ENCODE data around the gene AFTPH.
"Not testable (repeated sequence)": the region's sequence is repeated elsewhere in the genome, so short reads cannot be mapped to it uniquely, and the experiment has no call there.

Gene AFTPH

DNA sequence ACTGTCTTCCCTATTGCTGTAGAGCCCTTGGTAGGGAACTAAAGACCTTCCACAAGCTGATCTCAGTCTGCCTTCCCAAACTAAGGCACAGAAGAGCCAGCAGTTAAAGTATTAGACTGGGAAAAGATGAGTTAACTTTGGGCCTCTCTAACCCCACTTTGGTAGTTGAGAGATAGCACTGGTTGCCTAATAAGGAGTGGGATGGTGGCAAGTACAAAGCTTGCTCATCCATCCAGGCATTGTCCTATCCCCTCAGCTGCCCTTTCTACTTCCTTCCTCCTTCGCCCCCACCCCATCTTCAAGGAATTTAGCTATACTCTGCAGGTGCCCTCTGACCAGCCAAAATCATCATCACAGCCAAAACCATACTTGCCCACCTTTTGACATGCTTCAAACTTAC, 22.2 kb upstream of the AFTPH start:
- DNase-seq = no peak

DNA sequence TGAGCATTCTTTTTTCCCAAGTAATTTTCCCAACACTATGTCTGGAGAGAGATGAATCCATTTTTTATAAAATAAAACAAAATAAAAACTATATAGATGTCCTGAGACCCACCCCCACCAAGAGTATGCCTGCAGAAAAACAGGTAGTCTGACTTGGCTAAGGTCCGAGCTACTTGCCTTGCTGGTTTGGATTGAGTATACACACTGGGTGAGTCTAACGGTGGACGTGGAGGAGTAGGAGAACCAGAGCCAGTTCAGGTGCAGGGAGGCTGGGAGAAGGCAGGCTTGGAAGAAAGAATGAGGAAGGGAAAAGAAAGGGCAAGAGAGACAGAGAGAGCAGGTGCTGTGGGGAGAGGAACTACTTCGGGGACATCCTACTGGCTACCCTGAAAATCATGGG, 21.3 kb upstream of the AFTPH start:
- DNase-seq = no peak

DNA sequence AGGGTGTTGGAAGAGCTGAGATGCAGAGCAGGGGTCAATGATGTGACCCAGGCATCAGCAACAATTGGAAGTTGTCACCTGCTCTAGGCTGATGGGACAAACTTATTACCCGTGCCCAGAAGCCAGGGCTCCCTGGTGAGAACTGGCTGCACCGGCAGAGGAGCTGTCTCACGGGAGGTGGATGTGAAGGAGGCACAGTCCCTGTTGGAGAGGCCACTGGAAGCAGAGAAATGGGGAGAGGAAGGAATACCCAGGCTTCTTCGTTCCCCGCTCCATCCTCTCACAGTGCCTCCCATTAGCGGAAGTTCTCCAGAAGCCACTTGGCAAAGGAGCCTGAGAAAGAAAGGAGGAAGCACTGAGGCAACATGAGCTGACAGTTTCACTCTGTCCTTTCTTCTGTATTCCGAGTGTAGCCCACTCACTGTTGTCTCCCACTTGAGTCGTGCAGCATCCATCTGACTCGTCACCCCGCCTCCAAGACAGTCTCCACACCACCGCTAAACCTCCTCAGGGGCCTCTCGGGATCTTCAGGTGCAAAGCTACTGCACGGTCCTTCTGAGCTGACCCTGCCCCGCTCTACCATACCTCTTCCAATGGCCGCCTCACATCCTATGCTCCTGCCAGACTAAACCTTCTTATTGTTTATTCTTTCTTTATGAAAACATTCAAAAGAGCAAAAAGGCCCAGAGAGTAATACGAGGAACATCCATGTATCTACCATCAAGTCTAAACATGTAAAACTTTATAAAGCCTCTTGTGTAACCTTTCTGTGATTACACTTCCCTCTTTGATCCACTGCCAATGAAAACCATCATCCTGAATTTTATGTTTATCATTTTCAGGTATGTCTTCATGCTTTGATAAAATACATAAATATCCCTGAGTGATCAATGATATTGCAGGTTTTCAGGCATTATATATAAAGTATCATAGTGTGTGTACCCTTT, 19.1 kb upstream of the AFTPH start:
- DNase-seq = no peak

DNA sequence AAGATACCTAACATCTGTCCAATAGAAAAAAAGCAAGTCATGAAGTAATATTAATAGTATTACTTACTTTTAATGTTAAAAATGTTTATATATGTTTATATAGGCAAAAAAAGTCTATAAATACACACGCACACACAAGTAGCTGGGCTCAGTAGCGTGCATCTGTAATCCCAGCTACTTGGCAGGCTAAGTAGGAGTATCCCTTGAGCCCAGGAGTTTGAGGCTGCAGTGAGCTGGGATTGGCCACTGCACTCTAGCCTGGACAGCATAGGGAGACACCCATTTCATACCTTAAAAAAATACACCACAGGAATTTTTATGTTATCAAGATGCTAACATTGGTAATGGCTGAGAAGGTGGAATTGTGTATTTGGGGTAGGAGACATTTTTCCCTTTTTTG, 17.4 kb upstream of the AFTPH start:
- no peak for DNase-seq

DNA sequence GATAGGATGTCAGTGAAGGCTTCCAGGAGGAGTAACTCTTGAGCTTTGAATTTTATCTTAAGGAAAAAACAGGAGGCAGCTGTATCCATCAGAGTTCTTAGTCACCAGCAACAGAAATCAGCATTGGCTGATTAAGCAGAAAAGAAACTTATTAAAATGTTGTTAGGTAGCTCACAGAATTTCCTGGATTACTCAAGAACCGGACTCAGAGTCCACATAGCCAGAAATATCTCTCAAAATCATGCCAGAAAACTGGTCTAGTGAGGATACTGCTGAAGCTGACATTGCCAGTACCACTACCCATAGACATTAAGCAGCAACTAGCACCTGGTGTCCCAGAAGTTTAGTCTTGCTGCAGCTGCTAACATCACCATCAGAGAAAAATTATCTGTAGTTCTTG, 10.1 kb upstream of the AFTPH start:
- DNase-seq = no peak

DNA sequence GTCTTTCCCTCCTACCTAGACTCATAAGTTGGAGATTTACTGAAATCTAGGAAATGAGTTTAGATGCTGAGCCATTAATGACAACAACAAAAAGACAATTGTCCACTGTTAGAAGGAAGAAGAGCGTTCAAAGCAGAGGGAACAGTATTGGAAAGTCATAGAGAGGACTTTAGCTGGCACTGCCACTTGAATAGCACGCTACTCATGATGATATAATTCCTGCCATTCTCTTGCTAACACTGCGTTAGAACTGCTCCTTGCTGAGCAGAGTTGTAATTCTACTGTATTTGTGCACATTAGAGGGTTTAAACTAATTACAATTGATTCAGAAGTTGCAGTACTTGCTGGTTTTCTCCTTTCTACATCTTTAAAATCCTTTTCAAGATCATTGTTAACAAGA, 9.0 kb upstream of the AFTPH start:
- no peak for DNase-seq

DNA sequence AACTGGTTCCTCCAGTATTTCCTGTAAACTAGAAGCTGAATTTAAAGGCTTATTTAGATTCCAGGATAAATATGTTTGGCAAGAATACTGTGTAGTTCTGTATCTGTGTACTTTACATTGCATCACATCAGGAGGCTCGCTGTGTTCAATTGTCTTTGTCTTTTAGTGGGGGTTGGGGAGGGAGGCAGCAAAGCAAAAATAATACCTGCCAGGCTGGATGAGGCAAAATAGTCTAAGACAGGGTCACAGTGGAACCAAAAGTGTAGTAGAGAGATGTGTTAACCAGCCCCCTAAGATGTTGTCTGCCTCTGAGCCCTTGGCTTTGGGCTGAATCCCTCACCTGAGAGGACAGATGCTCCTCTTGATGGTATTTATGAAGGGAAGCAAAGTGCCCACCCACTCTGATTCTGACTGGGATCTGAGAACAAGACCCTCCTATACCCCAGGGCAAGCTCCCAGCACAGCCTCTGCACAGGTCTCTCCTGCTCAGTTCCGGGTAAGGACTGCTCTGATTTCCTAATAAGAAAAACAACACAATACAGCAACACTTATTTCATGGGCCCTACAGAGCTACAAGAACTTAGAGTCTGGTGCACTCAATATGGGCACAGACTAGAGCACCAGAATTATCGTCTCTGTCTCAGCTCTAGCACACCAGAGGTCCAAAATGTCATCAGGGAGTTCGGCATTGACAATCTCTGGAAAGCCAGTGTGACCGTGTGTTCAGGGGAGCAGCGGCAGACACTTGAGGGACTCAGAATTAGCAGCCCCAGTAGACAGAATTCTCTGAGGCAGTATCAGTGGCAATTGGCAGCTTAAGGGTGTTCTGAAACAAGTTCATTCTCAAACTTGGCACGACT, 7.2 kb upstream of the AFTPH start:
- DNase-seq = no peak

DNA sequence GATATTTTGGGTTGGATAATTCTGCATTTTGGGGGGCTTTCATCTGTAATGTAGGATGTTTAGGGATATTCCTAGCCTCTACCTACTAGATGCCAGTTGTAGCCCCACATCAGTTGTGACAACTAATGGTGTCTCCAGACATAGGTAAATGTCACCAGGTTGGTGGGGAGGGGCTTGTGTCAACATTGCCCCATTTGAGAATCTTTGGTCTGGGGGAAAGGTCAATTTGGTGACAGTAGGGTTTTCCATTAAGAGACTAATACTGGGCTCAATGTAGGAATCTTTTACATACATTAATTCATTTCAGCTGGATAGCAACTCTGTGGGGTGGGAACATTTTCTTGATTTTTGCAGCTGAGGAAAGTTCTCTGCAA, 6.6 kb upstream of the AFTPH start:
- DNase-seq = no peak

DNA sequence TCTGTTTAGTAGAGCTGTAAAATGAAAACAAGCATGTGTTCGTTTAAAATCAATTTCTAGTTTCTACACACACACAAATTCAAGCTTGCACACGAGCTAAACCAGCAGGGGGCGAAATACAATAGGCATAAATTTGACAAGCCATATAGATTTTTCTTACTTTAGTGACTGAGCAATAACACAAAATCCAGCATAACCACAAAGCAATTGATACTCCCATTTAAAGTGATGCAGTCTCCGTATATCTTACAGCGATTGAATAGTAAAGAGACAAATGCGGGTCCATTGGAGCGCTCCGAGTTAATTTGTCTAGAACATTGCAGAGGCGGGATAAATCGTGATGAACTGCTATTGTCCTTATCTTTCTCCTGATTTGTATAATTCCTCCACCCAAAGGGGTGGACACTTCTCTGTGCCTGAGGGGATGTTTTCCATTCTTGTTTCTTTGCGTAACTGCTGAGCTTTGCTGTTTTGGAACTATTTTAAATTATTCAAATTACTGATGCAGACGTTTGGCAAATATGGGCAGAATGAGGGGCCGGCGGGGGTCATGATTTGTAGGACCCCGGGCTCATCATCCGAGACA, 1.2 kb upstream of the AFTPH start:
- DNase-seq = peak; percentile 55

DNA sequence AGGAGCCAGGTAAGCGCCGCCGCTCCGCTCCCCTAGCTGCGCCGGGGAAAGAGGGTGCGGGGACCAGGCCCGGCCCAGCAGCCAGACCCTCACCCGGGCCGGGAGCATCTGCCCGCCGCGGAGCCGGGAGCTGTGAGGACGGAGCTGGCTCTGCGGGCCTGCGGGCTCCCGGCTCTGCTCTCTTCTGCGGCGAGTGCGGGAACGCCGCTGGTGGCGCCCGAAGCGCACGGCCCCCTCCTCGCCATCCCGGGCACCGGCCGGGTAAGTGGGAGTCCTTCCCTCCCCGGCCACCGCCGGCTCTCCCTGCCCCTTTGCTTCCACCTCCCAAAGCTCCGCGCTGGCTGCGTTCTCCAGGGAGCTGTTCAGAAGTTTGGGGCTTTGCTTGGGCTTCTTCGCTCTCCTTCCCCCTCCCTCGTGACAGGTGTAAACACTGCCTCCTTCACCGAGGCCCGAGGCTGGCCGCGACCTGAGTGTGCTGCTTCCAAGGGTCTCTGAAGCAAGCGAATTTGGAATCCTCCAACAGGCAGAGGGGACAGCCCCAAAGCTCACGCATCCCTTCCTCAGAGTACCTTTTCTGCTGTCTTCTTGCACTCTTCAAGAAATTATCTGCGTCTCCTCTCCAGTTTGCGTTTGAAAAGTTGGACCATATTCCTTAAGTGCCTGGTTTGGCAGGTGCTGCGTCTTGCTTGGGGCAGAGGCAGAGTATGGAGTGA, 632 bp downstream of the AFTPH start:
- no peak for DNase-seq

DNA sequence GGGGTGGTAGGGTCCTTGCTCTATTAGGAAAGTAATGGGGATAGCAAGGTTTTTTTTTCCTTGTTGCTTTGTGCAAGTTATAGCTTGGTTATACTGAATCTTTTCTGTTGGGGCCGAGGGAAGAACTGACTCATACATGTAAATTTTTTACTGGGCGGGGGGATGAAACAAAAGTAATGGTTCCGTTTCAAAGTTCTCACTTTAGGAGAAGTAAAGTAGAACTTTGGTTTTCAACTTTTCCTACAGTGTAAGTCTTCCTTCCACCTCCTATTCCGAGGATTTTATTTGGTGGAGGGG, 1.1 kb downstream of the AFTPH start:
- no peak for DNase-seq

DNA sequence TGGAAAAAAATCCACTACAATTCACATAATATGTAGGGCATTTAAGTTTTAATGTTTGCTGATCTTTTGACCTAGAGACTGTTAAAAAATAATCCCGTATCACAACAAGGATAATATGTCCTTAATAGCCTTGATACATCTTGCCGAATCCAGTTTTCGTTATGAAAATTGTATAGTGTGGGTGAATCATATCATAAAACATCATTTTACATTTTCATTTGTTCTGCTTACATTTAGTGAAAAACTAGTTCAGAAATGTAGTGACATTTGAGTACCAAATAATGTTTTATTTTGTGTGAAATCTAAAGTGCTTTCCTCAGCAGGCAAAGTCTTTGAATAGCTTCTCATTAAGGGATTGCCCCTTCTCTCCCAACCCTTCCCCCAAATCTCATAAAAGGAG, 1.9 kb downstream of the AFTPH start:
- no peak for DNase-seq

DNA sequence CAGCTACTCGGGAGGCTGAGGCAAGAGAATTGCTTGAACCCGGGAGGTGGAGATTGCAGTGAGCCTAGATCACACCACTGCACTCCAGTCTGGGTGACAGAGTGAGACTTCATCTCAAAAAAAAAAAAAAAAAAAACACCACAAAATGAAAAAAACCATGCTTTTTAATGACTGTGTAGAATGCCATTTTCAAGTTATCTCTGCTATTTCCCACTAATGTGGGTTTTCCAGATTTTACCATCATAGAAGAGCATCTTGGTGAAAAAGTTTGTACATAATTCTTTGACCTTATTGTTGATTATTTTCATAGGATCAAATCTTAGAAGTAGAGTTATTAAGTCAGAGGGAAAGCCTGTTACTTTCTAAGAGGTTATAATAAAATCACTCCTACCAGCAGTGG, 6.8 kb downstream of the AFTPH start:
- DNase-seq = not testable (repeated sequence)

DNA sequence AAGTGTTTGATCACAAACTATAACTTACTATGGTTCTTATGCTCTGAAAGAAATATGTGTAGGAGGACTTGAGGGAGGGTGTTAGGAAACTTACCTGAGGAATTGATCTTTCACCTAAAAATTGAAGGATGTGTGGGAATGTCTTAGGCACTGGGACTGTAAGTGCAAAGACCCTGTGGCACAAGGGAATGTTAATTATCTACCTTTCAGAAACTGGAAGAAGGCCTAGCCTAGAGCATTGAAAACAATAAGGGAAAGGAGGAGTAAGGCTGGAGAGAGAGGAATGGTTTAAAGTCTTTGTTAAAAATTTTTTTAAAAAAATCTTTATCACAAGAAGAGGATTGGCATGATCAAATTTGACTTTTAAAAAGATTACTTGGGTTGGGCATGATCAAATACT, 7.9 kb downstream of the AFTPH start:
- no peak for DNase-seq

DNA sequence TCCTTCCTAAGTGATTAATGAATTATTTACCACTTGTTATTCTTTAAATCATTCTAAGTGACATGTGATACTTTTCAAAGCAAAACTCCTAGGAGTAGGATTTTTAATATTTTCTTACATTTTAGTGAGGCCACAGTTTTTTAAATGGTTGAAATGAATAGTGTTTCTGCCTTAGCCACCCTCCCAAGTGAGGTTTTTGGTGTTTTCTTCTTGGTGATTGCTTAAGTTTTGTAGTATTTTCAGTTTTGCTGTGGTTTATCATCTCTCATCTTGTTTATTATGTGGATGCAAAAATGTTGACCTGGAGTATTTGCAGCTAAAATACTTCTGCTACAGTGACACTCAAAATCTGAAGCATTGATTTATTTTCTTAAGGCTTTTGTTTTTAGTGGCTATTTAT, 9.8 kb downstream of the AFTPH start:
- no peak for DNase-seq

DNA sequence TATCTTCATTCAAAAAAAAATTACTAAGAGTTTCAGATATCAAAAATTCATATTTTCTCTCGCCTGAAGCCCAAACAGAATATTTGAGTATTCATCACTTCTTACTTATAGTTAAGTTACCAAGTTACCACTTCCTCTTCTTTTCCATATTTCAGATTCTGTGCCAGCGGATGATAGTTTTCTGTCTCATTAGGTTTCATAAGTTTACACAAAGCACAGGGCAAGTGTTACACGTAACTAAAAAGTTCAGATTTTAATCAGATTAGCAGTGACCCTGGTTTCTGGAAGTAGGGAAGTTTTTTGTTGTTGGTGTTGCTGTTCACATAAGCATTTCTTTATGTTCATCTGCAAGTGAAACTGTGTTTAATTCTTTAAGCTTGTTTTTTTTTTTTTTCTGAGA, 10.2 kb downstream of the AFTPH start:
- no peak for DNase-seq

DNA sequence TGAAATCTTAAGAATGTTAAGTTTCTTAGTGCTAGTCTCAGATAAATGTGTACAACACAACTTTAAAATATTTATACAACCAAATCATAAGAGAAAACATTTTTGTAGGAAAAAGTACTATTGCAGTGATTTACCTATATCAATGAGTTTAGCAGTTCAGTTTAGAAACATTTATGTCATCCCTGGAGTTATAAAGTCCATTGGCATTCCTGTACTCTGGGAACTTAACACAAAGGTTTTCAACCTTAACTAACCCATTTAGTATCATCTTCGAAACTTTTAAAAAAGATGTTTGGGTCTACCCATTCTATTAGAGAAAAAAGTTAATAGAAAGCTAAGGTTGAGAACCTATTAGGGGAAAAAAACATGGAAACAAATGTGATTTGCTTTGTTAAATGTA, 10.9 kb downstream of the AFTPH start:
- DNase-seq = no peak

DNA sequence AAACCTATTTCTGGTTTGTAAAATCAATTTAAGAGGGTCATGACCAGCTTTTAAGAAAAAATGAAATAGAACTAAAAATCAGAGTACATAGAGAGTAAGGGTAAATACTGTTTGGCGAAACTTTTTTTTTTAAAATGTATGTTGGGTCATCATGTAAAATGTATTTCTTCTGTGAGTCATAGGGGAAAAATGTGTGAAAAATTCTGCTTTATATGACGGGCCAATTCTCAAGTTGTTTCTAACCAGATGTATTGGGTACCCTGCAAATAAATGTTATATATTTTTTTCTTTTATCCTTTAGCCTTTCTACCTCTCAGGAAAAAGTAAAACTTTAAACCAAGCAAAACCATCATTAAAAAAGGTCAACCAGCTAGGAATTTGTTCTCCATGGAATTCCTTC, 13.9 kb downstream of the AFTPH start:
- no peak for DNase-seq

DNA sequence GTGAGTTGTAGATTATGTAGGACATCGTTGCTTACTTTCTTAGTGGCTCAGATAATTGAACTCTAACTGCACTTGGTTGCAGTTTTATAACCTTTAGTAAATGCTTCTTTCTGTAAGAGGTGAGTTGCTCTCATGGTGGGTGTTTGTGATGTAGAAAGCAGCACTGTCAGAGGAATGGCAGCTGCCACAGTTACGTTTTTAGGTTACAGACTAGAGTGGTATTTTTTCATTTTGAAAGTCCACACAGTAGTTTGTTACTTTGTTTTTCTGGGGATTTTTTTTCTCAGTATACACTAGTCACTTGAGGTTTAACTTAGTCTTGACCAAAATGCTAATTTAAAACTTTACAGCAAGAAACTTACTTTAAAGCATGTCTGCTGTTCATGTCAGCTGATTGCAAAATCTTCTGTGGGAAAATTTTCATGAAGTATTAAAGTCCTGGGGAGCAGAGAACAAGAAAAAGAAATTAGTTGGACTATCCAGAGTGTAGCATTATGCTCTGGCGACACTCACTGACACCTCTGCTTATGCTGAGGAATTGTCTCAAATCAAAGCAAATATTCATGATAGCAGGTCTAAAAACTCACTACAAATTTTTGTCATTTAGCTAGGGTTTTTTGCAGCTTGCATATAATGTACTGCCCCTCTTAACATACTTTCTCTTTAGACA, 14.8 kb downstream of the AFTPH start:
- DNase-seq = no peak

DNA sequence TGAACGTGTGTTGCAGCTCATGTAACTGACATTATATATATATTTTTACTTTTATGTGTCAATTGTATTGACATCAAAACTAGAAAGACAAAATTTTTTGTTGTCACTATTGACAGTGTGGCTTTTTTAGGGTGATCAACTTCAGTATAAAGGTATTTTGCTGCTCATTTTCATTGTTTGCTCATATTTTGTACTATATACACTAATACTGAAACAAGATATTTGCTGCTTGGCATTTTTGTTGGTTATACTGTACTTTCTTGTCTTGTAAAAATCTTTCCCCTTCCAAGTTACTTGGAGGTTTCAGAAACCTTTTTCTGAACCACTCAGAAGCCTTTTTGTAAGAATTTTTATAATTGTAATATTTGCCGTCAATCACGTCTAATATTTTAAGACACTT, 16.5 kb downstream of the AFTPH start:
- DNase-seq = no peak

DNA sequence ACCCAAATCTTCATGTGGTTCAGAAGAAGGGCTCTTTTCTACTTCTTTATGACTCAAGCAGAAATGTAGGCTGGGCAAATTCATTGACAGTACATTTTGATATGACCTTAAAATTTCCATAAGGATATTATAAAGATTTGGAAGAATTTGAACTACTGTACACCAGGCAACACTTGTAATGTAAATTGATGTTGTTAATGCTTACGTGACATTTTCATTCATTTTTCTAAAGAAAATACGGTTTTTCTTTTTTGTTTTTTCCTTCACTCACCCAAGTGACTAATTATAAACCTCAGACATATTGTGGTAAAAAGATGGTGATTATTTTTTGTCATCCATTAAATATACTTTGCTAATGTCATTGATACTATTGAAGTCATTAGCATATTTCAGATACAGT, 17.4 kb downstream of the AFTPH start:
- DNase-seq = no peak

DNA sequence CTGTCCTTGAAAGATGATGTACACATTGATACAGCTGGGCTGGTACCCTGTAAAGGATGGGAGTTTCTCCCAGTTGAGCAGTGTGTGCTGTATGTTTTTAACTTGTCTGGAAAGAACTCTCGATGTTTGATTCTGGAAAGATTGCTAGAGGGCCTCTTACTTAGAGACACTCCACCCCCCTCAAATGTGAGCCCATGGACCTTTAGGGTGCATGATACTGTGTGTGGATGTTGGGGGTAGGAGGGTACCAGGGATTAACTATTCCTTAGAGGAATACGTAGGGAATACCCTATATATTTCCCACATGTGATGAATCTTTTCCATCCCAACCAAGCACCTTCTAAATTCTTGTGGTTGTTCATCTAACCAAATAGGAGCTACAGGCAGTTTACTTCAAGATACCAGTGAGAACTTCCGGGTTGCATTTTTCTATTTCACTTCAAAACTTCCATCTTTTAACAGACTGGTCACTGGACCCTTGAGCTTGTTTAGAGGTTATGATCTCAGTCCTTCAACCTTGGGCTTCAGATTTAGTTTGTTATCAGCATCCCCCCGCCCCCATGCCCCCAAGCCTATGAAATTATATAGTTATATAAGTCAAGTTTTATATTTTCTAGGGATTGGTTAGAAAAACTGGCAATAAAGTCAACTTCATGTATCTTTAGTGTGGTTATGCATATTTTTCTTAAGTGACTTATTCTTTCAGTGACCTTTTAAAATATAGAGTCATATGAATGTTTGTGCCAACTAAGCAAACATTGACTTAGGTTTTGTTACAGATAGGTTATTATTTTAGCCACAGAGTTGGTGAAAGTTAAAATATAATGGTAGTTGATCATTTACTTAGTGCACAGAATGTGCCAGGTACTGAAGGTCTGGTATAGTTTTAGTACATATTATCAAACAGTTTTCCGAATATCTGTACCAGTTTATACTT, 18.2 kb downstream of the AFTPH start:
- no peak for DNase-seq

All from NCI-H524 treated with DMSO at 0.1 percent for 48 hours (cell line).